Lower leg skin (tissue), 3 donors: ENCODE measurements around the gene FOSB.

Source experiments
- POLR2A ChIP-seq, 2 donors: fragments of 450-650 bp; IDR thresholded peaks; one replicate each; pipeline ENCODE4 v1.6.1; 2016 to 2017; ENCODE audit warnings: antibody characterized with exemption in 2 of 2, mild to moderate bottlenecking in 1 of 2, moderate library complexity in 1 of 2
- TF ChIP-seq, protein P1 (sequence below), 3 donors: fragments of 450-650 bp; IDR thresholded peaks; one replicate each; pipeline ENCODE4 v1.5.1; 2016; ENCODE audit warnings: antibody characterized with exemption in 3 of 3, mild to moderate bottlenecking in 3 of 3, moderate library complexity in 2 of 3

DNA sequence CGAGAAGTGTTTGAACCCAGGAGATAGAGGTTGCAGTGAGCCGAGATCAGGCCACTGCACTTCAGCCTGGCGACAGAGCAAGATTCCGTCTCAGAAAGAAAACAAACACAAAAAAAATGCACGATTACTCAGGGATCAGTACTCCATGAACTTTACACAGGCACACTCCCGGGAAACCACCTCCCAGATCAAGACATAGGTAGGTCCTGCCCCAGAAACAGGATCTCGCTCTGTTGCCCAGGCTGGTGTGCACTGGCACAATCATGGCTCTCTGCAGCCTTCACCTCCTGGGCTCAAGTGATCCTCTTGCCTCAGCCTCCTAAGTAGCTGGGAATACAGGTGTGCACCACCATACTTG is 50.7 kb downstream of the FOSB start:
- TF ChIP-seq, protein P1, sequence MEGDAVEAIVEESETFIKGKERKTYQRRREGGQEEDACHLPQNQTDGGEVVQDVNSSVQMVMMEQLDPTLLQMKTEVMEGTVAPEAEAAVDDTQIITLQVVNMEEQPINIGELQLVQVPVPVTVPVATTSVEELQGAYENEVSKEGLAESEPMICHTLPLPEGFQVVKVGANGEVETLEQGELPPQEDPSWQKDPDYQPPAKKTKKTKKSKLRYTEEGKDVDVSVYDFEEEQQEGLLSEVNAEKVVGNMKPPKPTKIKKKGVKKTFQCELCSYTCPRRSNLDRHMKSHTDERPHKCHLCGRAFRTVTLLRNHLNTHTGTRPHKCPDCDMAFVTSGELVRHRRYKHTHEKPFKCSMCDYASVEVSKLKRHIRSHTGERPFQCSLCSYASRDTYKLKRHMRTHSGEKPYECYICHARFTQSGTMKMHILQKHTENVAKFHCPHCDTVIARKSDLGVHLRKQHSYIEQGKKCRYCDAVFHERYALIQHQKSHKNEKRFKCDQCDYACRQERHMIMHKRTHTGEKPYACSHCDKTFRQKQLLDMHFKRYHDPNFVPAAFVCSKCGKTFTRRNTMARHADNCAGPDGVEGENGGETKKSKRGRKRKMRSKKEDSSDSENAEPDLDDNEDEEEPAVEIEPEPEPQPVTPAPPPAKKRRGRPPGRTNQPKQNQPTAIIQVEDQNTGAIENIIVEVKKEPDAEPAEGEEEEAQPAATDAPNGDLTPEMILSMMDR (IDR thresholded peaks at IDR 0.05), result no peak
- TF ChIP-seq POLR2A (IDR thresholded peaks at IDR 0.05), result no peak
